Panc1 (cell line): ENCODE measurements around the gene FOXD1.
A peak's percentile ranks its signal among the peaks of the same experiment; 100 is the strongest.

Source experiments
- POLR2AphosphoS5 ChIP-seq: IDR thresholded peaks from 2 replicates; pipeline ENCODE4 v1.6.1; 2012; ENCODE audit warnings: mild to moderate bottlenecking, low read depth, low read length, moderate library complexity
- TF ChIP-seq, protein P1 (sequence below): fragments of 450-650 bp; IDR thresholded peaks from 2 replicates; pipeline ENCODE4 v1.5.1; 2017; ENCODE audit warnings: mild to moderate bottlenecking

DNA sequence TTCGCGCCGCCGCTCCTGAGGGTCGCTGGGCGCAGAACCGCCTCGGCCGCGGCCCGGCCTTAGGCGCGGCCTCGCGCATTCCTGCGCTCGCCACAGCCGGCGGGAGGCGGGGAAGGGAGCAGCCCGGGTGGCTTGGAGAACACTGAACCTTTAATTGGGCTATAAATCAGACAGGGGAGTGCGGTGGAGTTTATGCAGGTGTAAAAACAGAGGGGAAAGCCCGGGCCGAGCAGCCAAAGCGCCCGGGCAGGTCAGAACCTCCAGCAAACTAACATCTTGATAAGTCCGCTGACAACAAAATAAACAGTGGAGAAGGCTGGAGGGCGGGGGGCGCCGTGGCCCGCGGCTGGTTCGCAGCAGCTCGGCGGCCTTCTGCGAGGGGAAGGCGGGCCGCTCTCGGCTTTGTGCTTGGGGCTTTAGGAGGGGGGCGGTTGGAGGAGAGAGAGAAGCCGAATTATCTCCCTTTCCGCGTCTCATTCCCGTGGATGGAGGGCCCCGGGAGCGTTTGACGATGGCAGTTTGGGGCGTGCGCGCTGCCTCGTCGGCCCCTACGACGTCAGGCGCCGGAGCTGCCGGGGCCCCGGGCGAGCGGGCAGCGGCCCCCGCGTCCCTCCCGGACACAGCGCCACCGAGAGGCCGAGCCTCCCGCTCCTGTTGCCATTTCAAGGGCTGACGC is 11.3 kb downstream of the FOXD1 start:
- TF ChIP-seq, protein P1, sequence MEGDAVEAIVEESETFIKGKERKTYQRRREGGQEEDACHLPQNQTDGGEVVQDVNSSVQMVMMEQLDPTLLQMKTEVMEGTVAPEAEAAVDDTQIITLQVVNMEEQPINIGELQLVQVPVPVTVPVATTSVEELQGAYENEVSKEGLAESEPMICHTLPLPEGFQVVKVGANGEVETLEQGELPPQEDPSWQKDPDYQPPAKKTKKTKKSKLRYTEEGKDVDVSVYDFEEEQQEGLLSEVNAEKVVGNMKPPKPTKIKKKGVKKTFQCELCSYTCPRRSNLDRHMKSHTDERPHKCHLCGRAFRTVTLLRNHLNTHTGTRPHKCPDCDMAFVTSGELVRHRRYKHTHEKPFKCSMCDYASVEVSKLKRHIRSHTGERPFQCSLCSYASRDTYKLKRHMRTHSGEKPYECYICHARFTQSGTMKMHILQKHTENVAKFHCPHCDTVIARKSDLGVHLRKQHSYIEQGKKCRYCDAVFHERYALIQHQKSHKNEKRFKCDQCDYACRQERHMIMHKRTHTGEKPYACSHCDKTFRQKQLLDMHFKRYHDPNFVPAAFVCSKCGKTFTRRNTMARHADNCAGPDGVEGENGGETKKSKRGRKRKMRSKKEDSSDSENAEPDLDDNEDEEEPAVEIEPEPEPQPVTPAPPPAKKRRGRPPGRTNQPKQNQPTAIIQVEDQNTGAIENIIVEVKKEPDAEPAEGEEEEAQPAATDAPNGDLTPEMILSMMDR, result peak; percentile 89
- TF ChIP-seq POLR2AphosphoS5, result peak; percentile 73
